NAMALWA (cell line): ENCODE results near the gene BEX3.

Experiments used
- DNase-seq: peaks from one replicate; pipeline ENCODE4 v3.0.0-alpha.2; 2015; ENCODE audit warnings: low spot score

The BEX3 gene

GRCh38 chrX:103423955-103424638, 47.8 kb downstream of the BEX3 start:
- DNase-seq, result no peak
